DND-41 (cell line): ENCODE data around the gene CMC2.

ENCODE experiments used
- EZH2 ChIP-seq: IDR thresholded peaks from 3 replicates; pipeline ENCODE4 v1.6.1; 2012; ENCODE audit warnings: borderline replicate concordance, low read depth, mild to moderate bottlenecking, moderate library complexity, low read length, inconsistent platforms; ENCODE audit not compliant: severe bottlenecking
- TF ChIP-seq, protein P1 (sequence below): IDR thresholded peaks from 2 replicates; pipeline ENCODE4 v1.5.1; 2012; ENCODE audit warnings: borderline replicate concordance, low read length, moderate library complexity, mild to moderate bottlenecking; ENCODE audit not compliant: poor library complexity, severe bottlenecking; ENCODE audit errors: extremely low read depth

DNA sequence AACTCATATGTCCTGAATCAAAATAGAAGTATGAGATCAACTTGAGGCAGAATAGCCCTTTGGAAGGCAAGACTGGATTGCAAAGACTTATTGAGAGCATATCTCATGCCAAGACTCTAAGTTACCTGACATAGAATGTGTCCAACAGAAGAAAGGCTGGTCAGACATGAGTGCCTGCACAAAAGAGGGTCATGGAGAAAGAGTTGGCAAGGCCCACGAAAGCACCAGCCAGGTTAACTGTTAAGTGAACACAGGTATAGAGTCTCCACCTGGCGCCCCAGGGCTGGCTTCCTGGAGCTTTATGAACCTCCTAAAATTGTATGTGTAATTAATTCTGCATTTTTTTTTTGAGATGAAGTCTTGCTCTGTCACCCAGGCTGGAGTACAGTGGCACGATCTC, 71.0 kb downstream of the CMC2 start:
- TF ChIP-seq, protein P1, sequence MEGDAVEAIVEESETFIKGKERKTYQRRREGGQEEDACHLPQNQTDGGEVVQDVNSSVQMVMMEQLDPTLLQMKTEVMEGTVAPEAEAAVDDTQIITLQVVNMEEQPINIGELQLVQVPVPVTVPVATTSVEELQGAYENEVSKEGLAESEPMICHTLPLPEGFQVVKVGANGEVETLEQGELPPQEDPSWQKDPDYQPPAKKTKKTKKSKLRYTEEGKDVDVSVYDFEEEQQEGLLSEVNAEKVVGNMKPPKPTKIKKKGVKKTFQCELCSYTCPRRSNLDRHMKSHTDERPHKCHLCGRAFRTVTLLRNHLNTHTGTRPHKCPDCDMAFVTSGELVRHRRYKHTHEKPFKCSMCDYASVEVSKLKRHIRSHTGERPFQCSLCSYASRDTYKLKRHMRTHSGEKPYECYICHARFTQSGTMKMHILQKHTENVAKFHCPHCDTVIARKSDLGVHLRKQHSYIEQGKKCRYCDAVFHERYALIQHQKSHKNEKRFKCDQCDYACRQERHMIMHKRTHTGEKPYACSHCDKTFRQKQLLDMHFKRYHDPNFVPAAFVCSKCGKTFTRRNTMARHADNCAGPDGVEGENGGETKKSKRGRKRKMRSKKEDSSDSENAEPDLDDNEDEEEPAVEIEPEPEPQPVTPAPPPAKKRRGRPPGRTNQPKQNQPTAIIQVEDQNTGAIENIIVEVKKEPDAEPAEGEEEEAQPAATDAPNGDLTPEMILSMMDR = no peak
- no peak for TF ChIP-seq EZH2
